22Rv1 (cell line): ENCODE measurements around the gene RBM46.

Source experiments
- H3K27ac ChIP-seq: fragments of 450-650 bp; 2 replicates; pipeline ENCODE4 v1.5.1; 2017
- CTCF ChIP-seq: fragments of 450-650 bp; IDR thresholded peaks from 2 replicates; pipeline ENCODE4 v1.5.1; 2017; ENCODE audit warnings: mild to moderate bottlenecking
- ZFX ChIP-seq: fragments of 450-650 bp; IDR thresholded peaks from 2 replicates; pipeline ENCODE4 v1.6.1; 2017; ENCODE audit warnings: antibody characterized with exemption, borderline replicate concordance

RBM46 gene

DNA sequence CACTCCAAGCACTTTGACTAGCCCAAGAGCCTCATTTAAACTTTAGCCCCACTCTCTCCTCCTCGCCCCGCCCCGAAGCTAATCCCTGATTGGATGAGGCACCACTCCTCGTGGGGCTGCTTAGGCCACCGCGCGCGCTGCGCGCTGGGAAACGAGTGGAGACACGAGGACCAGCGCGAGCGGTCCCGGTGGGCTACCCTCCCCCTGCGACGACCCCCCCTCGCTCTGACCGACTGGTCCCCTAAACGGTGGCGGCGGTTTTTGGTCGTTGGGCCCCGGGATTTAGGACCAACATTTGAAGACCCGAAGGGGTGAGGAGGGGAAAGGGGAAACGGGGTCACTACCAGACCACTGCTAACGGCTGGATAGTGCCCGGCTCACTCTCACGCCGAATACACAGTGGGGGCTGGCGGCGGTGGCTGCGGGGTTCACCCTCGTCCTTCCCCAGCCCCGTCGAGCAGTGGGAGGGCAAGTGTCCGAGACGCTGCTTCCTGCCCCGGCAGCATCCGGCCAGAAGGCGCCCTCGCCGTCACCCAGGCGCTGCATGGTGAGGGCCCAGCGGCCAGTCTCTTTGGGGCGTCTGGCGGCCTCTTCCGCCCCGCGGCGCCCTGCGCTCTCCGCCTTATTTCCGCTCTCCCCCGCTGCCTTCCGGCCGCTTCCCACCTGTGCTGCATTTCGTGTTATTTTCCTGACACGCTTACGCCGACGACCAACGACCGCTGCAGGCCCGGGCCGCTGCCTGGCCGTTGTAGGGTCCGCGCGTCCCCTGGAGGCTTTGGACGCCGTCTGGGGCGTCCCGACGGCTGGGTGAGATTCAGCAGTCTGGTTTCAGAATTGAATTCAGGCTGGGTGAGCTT lies at the start of gene RBM46:
Gene RBM46, plus strand, starts transcription at position 147 of the 857 bp plus-strand sequence. CDS start 15,481 bp downstream, outside the sequence.
- no peak within 1 kb of the TSS for H3K27ac ChIP-seq
- TF ChIP-seq CTCF (no peak), ZFX (no peak)

DNA sequence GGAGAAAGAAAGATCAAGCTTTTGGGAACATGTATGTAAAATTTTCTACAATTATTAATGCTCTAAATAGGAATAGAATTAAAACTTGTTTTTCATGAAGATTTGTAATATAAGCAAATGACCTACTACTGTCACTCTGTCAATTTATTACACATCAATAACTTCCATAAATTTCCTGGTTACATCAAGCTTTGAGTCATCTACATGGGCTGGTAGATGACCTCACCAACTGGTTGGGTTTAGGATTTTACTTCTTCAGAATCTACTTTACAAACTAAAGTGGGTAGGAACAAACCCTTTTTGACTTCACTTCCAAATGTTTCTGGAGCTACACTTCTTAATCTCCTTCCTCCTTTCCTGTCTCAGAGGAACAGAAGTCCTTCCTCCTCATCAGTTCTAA lies 49.3 kb upstream of the RBM46 start:
- H3K27ac ChIP-seq, result no peak overlapping the region
- no peak for TF ChIP-seq CTCF
- TF ChIP-seq ZFX, result no peak

GRCh38 chr4:154732669-154733068 lies 48.4 kb upstream of the RBM46 start:
- no peak for TF ChIP-seq CTCF
- no peak for TF ChIP-seq ZFX
- no peak overlapping the region for H3K27ac ChIP-seq

GRCh38 chr4:154736770-154737169 lies 44.3 kb upstream of the RBM46 start:
- H3K27ac ChIP-seq, result no peak overlapping the region
- TF ChIP-seq CTCF, result no peak
- no peak for TF ChIP-seq ZFX

GRCh38 chr4:154738426-154738825 lies 42.6 kb upstream of the RBM46 start:
- TF ChIP-seq ZFX, result no peak
- TF ChIP-seq CTCF, result no peak
- H3K27ac ChIP-seq, result no peak overlapping the region

GRCh38 chr4:154739111-154739510 lies 42.0 kb upstream of the RBM46 start:
- TF ChIP-seq ZFX (no peak), CTCF (no peak)
- no peak overlapping the region for H3K27ac ChIP-seq

- no peak overlapping the region for H3K27ac ChIP-seq
- TF ChIP-seq ZFX, result no peak
- TF ChIP-seq CTCF, result no peak
Measured at GRCh38 chr4:154740462-154740861, 40.6 kb upstream of the RBM46 start.
